GM19099 (cell line): ENCODE measurements around the gene LCK.
A peak's percentile ranks its signal among the peaks of the same experiment; 100 is the strongest.

ENCODE experiments used
- POLR2A ChIP-seq: IDR thresholded peaks from 3 replicates; pipeline ENCODE4 v1.6.1; 2011; ENCODE audit warnings: low read depth; ENCODE audit not compliant: insufficient read length; ENCODE audit errors: extremely low read depth

Gene LCK

DNA sequence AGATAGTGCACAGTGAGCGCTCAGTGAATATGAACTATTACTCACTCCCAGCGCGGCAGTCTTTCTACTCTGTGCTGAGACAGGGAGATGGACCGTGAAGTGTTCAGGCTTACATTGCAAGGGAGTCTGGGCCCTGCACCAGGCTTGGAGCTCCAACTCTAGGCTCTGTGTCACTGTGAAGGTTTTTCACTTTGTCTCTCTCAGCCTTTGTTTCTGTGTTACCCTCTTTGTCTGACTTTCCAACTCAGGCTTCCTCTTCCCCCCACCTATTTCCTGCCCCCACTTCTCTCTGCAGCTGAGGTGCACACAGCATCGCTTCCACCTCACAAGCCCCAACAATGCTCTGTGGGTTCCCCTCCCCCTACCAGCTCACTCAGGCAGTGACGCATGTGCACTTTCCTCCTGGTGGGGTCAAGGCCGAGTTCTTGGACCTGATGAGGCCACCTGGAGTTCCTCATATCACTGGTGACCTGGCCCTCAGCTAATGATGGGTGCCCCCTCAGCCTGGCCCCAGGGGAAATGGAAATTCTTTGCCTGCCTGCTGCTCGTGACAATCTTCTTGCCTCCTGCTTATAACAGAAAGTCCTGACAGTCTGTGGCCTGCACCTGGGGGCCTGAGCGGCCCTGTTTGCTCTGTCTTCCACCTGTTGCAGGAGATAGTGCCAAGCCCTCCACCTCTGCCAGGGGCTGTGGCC lies 1.1 kb upstream of the LCK start:
- TF ChIP-seq POLR2A, result peak; percentile 68

DNA sequence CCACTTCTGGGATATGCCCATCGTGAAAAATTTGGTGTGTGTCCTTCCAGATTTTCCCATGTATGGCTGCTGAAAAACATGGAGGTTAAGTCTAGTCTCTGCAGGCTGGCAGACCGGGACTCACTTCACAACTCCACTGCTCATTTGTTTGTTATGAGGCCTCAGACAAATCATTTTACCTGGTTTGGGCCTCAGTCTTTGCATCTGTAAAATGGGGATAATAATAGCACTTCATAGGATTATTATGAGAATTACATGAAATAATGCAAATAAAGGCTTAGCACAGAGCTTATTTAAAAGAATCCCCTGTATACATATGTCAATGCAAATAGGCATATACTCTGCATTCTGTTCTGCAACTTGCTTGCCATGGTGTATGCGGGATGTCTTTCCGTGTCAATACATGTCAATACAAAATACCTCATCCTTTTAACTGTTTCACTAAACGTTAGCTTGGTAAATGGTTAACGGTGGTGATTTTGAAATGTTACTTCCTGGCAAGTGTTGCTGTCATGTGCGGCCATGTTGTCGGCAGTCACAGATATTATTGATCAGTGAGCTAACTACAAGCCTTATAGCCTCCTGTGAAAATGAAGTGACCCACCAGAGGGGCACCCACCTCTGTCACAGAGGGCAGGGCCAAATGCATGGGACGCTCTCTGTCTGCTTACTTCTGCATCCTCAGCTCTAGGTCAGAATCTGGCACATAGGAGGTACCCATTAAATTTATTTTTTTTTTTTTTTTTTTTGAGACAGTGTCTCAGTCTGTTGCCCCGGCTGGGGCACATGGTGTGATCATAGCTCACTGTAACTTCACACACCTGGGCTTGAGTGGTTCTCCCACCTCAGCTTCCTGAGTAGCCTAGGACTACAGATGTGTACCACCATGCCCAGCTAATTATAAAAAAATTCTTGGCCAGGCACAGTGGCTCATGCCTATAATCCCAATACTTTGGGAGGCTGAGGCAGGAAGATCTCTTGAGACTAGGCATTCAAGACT lies 4.3 kb downstream of the LCK start:
- peak; percentile 33 for TF ChIP-seq POLR2A

GRCh38 chr1:32256473-32257226 lies 5.6 kb downstream of the LCK start:
- TF ChIP-seq POLR2A, result no peak

GRCh38 chr1:32257227-32257508 lies 6.1 kb downstream of the LCK start:
- TF ChIP-seq POLR2A, result no peak

GRCh38 chr1:32263744-32264143 lies 12.7 kb downstream of the LCK start:
- TF ChIP-seq POLR2A, result no peak

GRCh38 chr1:32265846-32266245 lies 14.8 kb downstream of the LCK start:
- TF ChIP-seq POLR2A, result no peak

DNA sequence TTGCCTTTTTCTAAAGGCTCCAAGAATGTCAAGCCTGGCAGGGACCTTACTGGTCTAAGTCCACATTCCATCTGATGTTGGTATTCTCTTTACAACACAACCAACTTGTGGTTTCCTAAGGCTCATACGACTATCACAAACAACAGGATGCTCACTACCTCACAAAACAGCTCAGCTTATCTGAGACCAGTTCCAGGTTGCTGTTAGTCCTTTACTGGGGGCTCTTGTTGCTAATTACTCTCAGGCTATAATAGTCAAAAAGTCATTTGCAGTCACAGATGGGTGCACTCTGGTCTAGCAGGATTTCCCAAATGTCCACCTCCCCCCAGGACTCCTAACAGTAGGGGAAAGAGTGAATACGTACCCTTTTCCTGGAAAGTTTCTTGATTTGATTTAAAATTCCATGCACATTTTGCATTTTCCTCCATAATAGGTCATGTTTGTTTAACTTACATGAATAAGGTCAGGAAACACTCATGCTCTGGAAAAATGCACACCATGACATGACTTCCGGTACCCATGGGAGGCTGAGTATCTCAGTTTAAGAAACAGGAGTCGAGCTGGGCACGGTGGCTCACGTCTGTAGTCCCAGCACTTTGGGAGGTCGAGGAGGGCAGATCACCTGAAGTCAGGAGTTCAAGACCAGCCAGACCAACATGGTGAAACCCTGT lies 16.0 kb downstream of the LCK start:
- TF ChIP-seq POLR2A, result no peak

GRCh38 chr1:32269744-32270143 lies 18.7 kb downstream of the LCK start:
- TF ChIP-seq POLR2A, result no peak

DNA sequence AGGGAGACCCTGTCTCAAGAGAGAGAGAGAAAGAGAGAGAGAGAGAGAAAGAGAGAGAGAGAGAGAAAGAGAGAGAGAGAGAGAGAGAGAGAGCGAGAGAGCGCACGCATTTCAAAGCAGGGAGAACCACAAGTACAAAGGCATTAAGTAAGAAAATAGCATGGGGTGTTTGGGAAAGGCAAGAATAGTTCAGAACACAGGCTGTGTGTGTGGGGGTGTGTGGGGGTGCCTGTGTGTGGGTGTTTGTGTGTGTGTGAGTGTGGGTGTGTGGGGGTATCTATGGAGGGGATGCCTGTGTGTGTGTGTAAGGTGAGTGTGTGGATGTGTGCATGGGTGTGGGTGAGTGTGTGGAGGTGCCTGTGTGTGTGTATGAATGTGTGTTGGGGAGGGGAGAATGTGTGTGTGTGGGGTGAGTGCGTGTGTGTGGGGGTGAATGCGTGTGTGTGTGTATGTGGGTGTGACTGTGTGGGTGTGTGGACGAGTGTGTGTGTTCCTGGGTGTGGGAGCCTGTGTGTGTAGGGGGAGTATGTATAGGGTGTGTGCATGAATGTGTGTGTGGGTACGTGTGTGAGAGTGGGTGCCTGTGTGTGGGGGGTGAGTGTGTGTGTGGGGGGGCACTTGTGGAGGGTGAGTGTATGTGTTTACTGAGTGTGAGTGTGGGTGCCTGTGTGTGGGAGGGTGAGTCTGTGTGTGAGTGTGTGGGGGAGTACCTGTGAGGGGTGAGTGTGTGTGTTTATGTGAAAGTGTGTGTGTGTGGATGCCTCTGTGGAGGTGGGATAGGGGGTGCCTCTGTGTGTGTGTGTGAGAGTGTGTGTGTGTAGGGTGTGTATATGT lies 21.7 kb downstream of the LCK start:
- TF ChIP-seq POLR2A, result no peak

- no peak for TF ChIP-seq POLR2A
These were observed 22.5 kb downstream of the LCK start for GRCh38 chr1:32273391-32274208.

- TF ChIP-seq POLR2A, result no peak
These were observed 23.7 kb downstream of the LCK start for GRCh38 chr1:32274646-32275340.

DNA sequence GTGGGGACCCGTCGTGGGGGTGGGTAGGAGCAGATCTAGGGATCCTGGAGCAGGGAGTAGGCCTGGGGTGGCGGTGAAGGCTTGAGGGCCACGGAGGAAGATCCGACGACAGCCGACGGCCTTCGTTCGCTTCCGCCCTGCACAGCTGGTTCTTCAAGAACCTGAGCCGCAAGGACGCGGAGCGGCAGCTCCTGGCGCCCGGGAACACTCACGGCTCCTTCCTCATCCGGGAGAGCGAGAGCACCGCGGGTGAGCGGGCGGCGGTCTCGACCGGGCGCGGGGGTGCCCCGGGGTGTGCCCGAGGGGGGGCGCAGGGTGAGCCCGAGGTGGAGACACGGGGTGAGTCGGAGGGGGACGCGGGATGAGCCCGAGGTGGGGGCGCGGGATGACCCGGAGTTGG lies 24.4 kb downstream of the LCK start:
- TF ChIP-seq POLR2A, result no peak
